ACC112 (cell line): ENCODE data around the gene TNS1.

Source experiments
- H2AFZ ChIP-seq: fragments of 200-600 bp; sonication (generic); one replicate; pipeline ENCODE4 v1.6.0; 2017; ENCODE audit warnings: antibody characterized with exemption, low read length; ENCODE audit not compliant: unreplicated experiment
- H3K27ac ChIP-seq: fragments of 200-600 bp; sonication (generic); 2 replicates; pipeline ENCODE4 v1.5.1; 2014; ENCODE audit warnings: low read depth, mild to moderate bottlenecking, antibody characterized with exemption, low read length, moderate library complexity
- H3K27me3 ChIP-seq: fragments of 200-600 bp; sonication (generic); 2 replicates; pipeline ENCODE4 v1.6.1; 2014; ENCODE audit warnings: mild to moderate bottlenecking, antibody characterized with exemption, low read length, moderate library complexity, mixed read lengths; ENCODE audit not compliant: insufficient read depth
- H3K36me3 ChIP-seq: fragments of 200-600 bp; sonication (generic); 2 replicates; pipeline ENCODE4 v1.6.1; 2016; ENCODE audit warnings: mild to moderate bottlenecking, antibody characterized with exemption, low read length, moderate library complexity, mixed read lengths; ENCODE audit not compliant: insufficient read depth
- H3K4me1 ChIP-seq: fragments of 200-600 bp; sonication (generic); one replicate; pipeline ENCODE4 v1.6.1; 2016; ENCODE audit warnings: low read length, mixed read lengths; ENCODE audit not compliant: insufficient read depth, unreplicated experiment, control insufficient read depth
- H3K4me3 ChIP-seq: fragments of 200-600 bp; sonication (generic); 2 replicates; pipeline ENCODE4 v1.5.1; 2014; ENCODE audit warnings: mild to moderate bottlenecking, low read depth, low read length
- H3K79me2 ChIP-seq: fragments of 200-600 bp; sonication (generic); one replicate; pipeline ENCODE4 v1.6.0; 2016; ENCODE audit warnings: low read length; ENCODE audit not compliant: control insufficient read depth, unreplicated experiment, insufficient read depth

The TNS1 gene

DNA sequence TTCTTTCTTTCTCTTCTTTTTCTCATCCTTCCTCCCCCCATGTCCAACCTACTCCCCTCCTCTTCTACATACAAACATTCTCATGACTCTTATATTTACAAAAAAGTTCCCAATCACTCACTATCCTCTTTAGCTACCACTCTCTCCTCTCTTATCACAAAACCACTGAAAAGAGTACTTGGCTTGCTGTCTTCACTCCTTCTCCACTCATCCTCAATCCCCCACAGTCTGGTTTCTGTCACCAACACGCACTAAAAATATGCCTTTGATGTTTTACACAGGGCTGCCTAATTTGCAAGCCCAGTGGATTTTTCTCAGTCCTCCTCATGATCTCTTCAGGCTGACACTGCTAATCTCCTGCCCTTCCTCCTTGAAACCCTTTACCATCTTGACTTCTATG, 159.5 kb downstream of the TNS1 start:
- no peaks in the 10 kb centered on the region for H3K27me3 ChIP-seq
- peaks cover 5% of the 10 kb centered on the region for H3K79me2 ChIP-seq
- H3K4me1 ChIP-seq: peaks cover 9% of the 10 kb centered on the region
- H3K27ac ChIP-seq: no peak overlapping the region
- H3K4me3 ChIP-seq: no peak overlapping the region
- no peak overlapping the region for H2AFZ ChIP-seq
- peaks cover 42% of the 10 kb centered on the region for H3K36me3 ChIP-seq

DNA sequence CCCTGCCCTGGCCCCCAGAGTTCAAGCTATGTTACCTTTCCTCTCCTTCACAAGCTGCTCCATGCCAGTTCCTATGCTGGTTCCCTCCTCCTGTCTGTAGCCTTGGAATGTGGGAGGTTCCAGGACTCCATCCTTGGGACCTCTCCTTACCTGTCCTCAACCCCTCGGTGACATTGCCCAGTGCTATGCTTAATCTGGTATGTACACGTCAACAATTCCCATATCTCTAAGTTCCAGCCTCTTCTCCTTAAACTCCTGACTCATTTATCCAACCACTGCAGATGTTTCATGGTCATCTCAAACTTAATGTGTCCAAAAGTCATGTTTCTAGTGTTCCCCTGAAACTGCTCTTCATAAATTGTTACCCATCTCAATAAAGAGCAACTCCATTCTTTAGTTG, 160.8 kb downstream of the TNS1 start:
- Histone ChIP-seq H3K4me1 (peaks cover 22% of the 10 kb centered on the region), H3K4me3 (no peak overlapping the region), H3K27me3 (no peaks in the 10 kb centered on the region), H3K79me2 (peaks cover 5% of the 10 kb centered on the region), H2AFZ (no peak overlapping the region), H3K36me3 (peaks cover 35% of the 10 kb centered on the region), H3K27ac (no peak overlapping the region)

DNA sequence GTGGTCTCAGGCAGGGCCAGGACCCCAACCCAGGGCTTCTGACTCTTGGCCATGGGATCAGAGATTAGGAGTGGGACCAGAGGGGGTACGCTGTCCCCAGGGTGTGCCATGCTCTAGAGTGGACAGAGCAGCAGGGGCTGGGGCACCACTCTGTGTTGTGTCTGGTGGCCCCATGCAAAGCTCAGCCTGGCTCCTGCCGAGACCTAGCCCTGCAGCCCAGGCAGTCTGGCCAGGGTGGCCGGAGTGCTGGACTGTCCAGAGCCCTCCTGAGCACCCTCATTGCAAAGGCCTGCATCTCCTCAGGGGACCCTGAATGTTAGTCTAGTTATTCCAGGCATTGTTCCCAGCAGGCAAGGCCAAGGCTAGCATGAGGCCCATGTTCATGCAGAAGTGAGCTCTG, 162.3 kb downstream of the TNS1 start:
- peaks cover 27% of the 10 kb centered on the region for H3K36me3 ChIP-seq
- no peak overlapping the region for H3K4me3 ChIP-seq
- H3K27ac ChIP-seq: no peak overlapping the region
- H3K27me3 ChIP-seq: no peaks in the 10 kb centered on the region
- H3K79me2 ChIP-seq: peaks cover 8% of the 10 kb centered on the region
- H2AFZ ChIP-seq: no peak overlapping the region
- H3K4me1 ChIP-seq: peaks cover 28% of the 10 kb centered on the region

DNA sequence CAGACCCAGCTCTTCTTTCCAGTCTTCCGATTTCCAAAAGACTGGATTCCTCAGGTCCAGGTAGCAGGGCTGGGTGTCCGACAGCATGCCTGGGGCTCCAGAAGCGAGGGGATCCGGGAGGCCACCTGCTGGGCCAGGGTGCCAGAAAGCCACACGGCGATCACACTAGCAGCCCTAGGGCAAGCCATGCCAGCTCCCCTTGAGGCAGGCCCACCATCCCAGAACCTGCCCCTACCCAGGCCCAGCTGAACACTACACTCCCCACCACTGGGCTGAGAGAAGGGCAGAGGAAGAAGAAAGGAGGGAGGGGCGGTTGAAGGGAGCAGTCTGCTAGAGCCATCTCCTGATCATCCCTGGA, 163.1 kb downstream of the TNS1 start:
- Histone ChIP-seq H3K4me1 (peaks cover 30% of the 10 kb centered on the region), H3K27ac (no peak overlapping the region), H3K4me3 (no peak overlapping the region), H3K27me3 (no peaks in the 10 kb centered on the region), H3K79me2 (peaks cover 5% of the 10 kb centered on the region), H2AFZ (no peak overlapping the region), H3K36me3 (peaks cover 27% of the 10 kb centered on the region)

DNA sequence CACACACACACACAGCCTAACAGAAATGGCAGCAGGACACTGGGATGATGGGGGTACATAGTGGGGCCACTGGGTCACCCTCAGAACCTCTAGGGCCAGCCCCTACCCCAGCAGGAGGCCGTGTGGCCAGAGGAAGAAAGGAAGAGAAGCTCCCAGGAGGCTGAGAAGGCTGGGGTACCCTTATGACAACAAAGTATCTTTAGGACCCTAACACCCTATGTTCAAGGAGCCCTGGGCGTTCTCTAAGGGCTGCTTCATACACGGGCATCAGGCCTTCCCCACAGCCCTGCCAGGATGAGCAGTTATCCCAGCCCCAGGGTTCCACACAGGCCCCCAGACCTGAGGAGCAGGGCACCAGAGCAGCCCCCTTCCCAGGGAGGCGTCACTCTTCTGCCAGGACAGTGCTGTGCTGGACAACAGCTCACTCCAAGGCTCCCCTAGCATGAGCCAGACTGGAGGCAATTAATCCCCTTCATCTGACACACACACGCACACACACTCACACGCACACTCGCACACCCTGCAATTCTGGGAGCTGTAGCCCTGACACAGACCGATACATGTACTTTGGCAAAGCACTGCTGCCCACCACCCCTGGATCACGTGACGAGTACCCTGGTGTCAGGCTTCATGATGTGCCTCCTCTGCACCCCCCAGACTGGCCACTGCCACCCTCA, 163.6 kb downstream of the TNS1 start:
- Histone ChIP-seq H3K27ac (no peak overlapping the region), H3K4me3 (no peak overlapping the region), H3K79me2 (peaks cover 3% of the 10 kb centered on the region), H3K4me1 (peaks cover 30% of the 10 kb centered on the region), H2AFZ (no peak overlapping the region), H3K36me3 (peaks cover 27% of the 10 kb centered on the region), H3K27me3 (no peaks in the 10 kb centered on the region)

DNA sequence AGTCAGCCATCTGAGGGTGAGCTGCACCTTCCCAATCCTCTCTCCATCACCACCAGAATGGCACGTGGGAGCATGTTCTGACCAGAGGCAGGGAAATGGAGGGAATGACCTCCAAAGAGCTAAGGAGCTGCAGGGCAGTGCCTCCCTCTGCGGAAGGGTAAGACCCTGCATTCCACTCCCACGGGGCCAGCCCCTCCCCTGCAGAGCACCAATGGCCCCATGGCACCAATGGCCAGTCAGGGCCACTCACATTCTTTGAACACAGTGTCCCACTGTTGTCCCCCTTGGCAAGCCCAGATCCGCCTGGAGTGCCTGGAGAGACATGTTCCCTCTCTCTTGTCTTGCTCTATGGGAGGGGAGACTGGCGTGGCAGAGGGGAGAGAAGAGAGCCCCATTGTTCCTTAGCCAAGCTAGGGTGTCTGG, 164.4 kb downstream of the TNS1 start:
- Histone ChIP-seq H3K27me3 (no peaks in the 10 kb centered on the region), H3K36me3 (peaks cover 21% of the 10 kb centered on the region), H3K4me3 (no peak overlapping the region), H3K79me2 (peaks cover 3% of the 10 kb centered on the region), H2AFZ (no peak overlapping the region), H3K4me1 (peaks cover 30% of the 10 kb centered on the region), H3K27ac (peak overlapping the region; percentile 98; the same call in 1 of the 2 replicates)

DNA sequence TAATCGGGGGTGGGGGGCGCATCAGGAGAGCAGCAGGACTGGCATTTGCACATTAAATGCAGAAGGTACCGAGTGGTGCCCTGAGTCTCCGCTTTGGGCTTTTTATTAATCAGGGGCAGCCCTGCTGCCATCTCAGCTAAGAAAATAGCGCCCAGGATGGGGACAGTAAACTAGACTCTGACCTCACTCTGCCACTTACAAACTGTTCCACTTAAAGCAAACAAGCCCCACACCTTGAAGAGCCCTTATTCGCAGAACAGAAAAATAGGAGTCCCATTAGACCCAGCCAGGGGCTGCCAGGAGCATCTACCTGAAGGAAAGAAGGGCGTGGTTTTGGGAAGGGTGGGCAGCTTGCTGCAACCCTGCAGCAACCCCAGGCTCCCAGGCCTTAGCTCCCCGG, 165.3 kb downstream of the TNS1 start:
- peaks cover 3% of the 10 kb centered on the region for H3K79me2 ChIP-seq
- H3K4me1 ChIP-seq: peaks cover 30% of the 10 kb centered on the region
- H3K36me3 ChIP-seq: peaks cover 19% of the 10 kb centered on the region

DNA sequence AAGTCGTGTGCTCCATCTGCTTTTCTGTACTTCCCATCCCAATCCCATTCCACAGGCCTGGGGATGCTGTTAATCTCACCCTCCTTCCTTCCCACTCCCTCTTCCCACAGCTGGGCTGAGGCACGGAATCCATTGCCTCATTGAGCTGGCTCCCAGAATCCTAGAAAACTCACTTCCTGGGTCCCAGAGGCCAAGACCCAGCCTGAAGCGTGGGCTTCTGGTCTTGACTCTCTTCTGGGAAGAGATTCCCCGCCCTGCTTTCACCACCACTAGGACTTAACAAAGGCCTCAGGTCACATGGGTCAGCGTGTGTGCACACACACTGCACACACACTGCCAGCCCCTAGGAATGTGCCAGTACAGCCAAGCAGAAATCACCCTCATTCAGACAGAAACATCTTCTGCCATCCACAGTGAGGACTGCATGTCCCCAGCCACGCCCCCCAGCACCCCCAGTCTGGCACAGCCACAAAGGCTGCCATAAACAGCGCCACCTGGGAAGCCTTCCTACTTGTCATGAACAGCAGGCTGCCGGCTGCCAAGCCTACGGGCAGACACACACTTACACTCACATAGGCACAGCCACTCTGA, 165.8 kb downstream of the TNS1 start:
- Histone ChIP-seq H3K4me1 (peaks cover 30% of the 10 kb centered on the region), H3K27me3 (no peaks in the 10 kb centered on the region), H3K36me3 (peaks cover 19% of the 10 kb centered on the region), H3K27ac (peak overlapping the region; percentile 98), H2AFZ (no peak overlapping the region), H3K4me3 (no peak overlapping the region), H3K79me2 (peaks cover 3% of the 10 kb centered on the region)

More for the DNA sequence above, 165.3 kb downstream of the TNS1 start:
- no peaks in the 10 kb centered on the region for H3K27me3 ChIP-seq
- peak overlapping the region; percentile 98 for H3K27ac ChIP-seq
- H3K4me3 ChIP-seq: no peak overlapping the region
- H2AFZ ChIP-seq: no peak overlapping the region

DNA sequence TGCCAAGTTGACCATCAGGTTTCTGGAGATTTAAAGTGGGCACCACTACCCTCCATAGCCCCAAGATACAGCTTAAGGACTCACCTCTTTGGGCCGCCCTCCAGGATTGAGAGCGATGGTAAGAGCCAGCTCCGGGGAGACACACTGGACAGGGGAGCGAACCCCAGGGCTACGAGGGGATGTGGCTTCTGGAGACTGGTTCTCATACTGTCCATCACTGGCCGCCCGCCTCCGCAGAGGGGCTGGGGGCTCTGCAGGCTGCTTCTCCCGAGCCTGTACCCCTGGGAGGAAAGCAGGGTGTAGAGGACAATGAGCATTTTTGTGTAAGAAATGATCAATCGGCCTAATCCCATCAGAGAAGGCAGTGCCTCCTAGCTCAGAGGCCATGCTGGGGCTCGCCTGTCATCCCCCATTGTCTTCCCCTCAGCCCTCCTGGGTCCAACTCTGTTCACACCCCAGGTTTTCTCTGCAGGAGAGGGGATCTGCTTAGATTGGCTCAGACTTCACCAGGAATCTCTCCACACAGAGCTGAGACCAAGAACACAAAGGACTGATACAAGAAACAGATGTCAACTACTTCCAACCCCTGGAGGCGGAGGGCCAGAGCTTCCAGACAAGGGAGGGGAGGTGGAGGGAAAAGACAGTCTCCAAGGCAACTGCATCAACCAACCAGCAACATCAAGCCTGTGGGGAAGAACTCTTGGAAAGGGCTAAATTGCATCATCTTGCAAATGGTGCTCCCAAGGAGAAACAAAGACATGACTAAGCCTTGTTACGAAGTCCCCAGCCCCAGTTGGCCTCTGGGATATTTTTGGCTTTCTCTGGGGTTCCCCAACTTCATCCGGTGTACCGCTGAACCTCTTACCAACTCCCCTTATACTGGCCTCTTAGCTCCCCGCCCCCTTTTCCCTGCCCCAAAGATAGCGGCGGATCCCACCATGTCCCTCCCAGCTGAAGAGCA, 166.6 kb downstream of the TNS1 start:
- Histone ChIP-seq H3K27ac (peak overlapping the region; percentile 98), H2AFZ (no peak overlapping the region)

DNA sequence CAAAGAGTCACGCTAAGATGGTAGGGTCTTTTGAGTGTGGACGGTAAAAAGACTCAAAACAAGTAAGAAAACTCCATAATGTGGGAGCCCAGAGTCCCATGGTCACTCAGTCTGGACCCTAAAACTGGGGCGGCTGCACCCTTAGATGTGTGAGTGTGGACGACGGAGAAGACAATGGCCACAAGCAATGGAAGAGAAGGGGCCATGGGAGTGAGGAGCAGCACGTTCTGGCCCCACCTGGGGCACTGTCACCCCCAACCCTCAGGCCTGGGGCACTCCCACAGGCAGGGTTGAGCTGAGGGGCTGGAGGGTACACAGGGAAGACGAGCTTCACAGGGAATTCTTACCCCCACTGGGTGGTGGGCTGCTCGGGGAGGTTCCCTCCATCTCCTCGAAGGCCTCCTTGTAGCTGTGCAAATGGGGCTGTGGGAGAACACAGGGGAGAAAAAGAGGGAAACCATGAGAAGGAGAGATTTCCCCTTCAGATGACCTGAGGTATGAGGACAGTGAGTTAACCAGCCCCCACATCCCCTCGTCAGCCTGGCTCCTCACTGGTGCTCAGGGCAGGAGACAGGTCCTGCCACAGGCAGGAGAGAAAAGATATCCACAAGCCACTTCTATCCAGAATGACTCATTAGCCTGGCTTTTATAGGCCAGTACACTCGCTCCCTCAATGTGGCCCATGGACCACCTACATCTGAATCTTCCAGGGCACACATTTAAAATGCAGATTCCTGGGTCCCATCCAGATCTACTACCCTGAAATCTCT, 167.9 kb downstream of the TNS1 start:
- Histone ChIP-seq H3K27ac (0 out of 2 replicates have a peak overlapping the region, but pooled peaks have one; percentile 98), H3K27me3 (no peaks in the 10 kb centered on the region), H3K4me1 (peaks cover 30% of the 10 kb centered on the region), H3K36me3 (peaks cover 19% of the 10 kb centered on the region), H3K4me3 (no peak overlapping the region), H2AFZ (no peak overlapping the region), H3K79me2 (peaks cover 3% of the 10 kb centered on the region)

More for the DNA sequence above, 166.6 kb downstream of the TNS1 start:
- no peaks in the 10 kb centered on the region for H3K27me3 ChIP-seq
- peaks cover 3% of the 10 kb centered on the region for H3K79me2 ChIP-seq
- no peak overlapping the region for H3K4me3 ChIP-seq
- H3K4me1 ChIP-seq: peaks cover 30% of the 10 kb centered on the region
- peaks cover 19% of the 10 kb centered on the region for H3K36me3 ChIP-seq
